Measurements from ENCODE around the gene SLC51B. TPM values are rescaled to one million over a fixed set of nuclear protein-coding genes. Genes with fewer than 3 reads are reported as not detected.

The SLC51B gene
- total and polyA plus RNA-seq, 7 donors: 0.04 to 0.07 TPM; not detected in 5

GRCh38 chr15:65102912-65103311 lies 57.7 kb downstream of the SLC51B start:
- ATAC-seq (no peak), DNase-seq (no peak)
- Histone ChIP-seq H3K4me3 (no peak overlapping the region), H3K27ac (no peak overlapping the region), H3K27me3 (ENCODE audit: insufficient read depth in 3 of 3, low read length in 2 of 3) (no peaks in the 10 kb centered on the region), H3K36me3 (ENCODE audit: insufficient read depth in 1 of 2, low read depth in 1 of 2) (peaks cover 3 to 90% of the 10 kb centered on the region in 2 donors), H3K9me3 (no peaks in the 10 kb centered on the region), H3K4me1 (no peaks in the 10 kb centered on the region)
- no peak for TF ChIP-seq CTCF (IDR thresholded peaks at IDR 0.05)
- intact Hi-C loops (cut with DNase I): no loop called here
- WGBS, 3 donors: 96 to 98% (median 97%) methylated on average over 3 of the region's 3 CpGs

Other genes with a start within 250 kb of the SLC51B start
- gene PIF1, start 219.7 kb upstream of the SLC51B start, total RNA-seq: under 1 TPM; 0.24 to 0.52 (median 0.36) TPM
- under 1 TPM; 0.34 to 0.47 (median 0.36) TPM for gene PIF1, start 219.7 kb upstream of the SLC51B start, polyA plus RNA-seq
- 1 to 10 TPM; 5.2 to 6.7 (median 6.2) TPM for gene PLEKHO2, start 203.5 kb upstream of the SLC51B start, total RNA-seq
- gene PLEKHO2, start 203.5 kb upstream of the SLC51B start, polyA plus RNA-seq: 1 to 10 TPM; 1.9 to 4.4 (median 2.9) TPM
- 1 to 10 TPM in 1 of 4 donors, under 1 TPM in 3; 0.46 to 1.2 (median 0.92) TPM for gene ANKDD1A, start 133.5 kb upstream of the SLC51B start, total RNA-seq
- under 1 TPM; 0.18 to 0.30 (median 0.20) TPM for gene ANKDD1A, start 133.5 kb upstream of the SLC51B start, polyA plus RNA-seq
- 10 to 100 TPM; 38.6 to 66.9 (median 52.1) TPM for gene SPG21, start 55.5 kb upstream of the SLC51B start, total RNA-seq
- 100 to 1,000 TPM in 1 of 3 donors, 10 to 100 TPM in 2; 58.4 to 106 (median 58.4) TPM for gene SPG21, start 55.5 kb upstream of the SLC51B start, polyA plus RNA-seq
- 10 to 100 TPM in 3 of 4 donors, 1 to 10 TPM in 1; 9.5 to 18.1 (median 14.8) TPM for gene MTFMT, start 15.7 kb upstream of the SLC51B start, total RNA-seq
- gene MTFMT, start 15.7 kb upstream of the SLC51B start, polyA plus RNA-seq: 10 to 100 TPM in 2 of 3 donors, 1 to 10 TPM in 1; 9.4 to 14.4 (median 10.0) TPM
- 1 to 10 TPM; 2.5 to 6.3 (median 3.2) TPM for gene RASL12, start 22.6 kb downstream of the SLC51B start, total RNA-seq
- 1 to 10 TPM; 2.6 to 3.0 (median 3.0) TPM for gene RASL12, start 22.6 kb downstream of the SLC51B start, polyA plus RNA-seq
- 1 to 10 TPM; 1.3 to 5.7 (median 3.4) TPM for gene KBTBD13, start 31.4 kb downstream of the SLC51B start, total RNA-seq
- 1 to 10 TPM in 2 of 3 donors, under 1 TPM in 1; 0.12 to 5.7 (median 1.2) TPM for gene KBTBD13, start 31.4 kb downstream of the SLC51B start, polyA plus RNA-seq
- gene UBAP1L, start 69.8 kb downstream of the SLC51B start, total RNA-seq: 1 to 10 TPM; 1.1 to 2.8 (median 1.9) TPM
- 1 to 10 TPM in 1 of 3 donors, under 1 TPM in 2; 0.79 to 1.1 (median 0.90) TPM for gene UBAP1L, start 69.8 kb downstream of the SLC51B start, polyA plus RNA-seq
- 10 to 100 TPM; 12.3 to 22.4 (median 15.7) TPM for gene PDCD7, start 88.4 kb downstream of the SLC51B start, total RNA-seq
- 10 to 100 TPM in 1 of 3 donors, 1 to 10 TPM in 2; 6.8 to 14.5 (median 9.9) TPM for gene PDCD7, start 88.4 kb downstream of the SLC51B start, polyA plus RNA-seq
- gene CLPX, start 140.0 kb downstream of the SLC51B start, total RNA-seq: 10 to 100 TPM; 53.7 to 87.2 (median 73.8) TPM
- gene CLPX, start 140.0 kb downstream of the SLC51B start, polyA plus RNA-seq: 10 to 100 TPM; 24.4 to 45.9 (median 25.5) TPM
- gene CILP, start 166.1 kb downstream of the SLC51B start, total RNA-seq: 10 to 100 TPM in 2 of 4 donors, 1 to 10 TPM in 2; 5.6 to 31.7 (median 12.7) TPM
- gene CILP, start 166.1 kb downstream of the SLC51B start, polyA plus RNA-seq: 10 to 100 TPM in 1 of 3 donors, 1 to 10 TPM in 2; 3.9 to 13.0 (median 5.3) TPM
- gene PARP16, start 241.5 kb downstream of the SLC51B start, total RNA-seq: 1 to 10 TPM; 3.2 to 6.3 (median 4.5) TPM
- 1 to 10 TPM; 2.8 to 4.3 (median 3.3) TPM for gene PARP16, start 241.5 kb downstream of the SLC51B start, polyA plus RNA-seq

Data from psoas muscle (tissue), 8 donors.